WTC11 (cell line): ENCODE measurements around the gene TAX1BP3.
"Not testable (repeated sequence)": the region's sequence is repeated elsewhere in the genome, so short reads cannot be mapped to it uniquely, and the experiment has no call there.

Source experiments
- CTCF ChIP-seq: fragments of 200-600 bp; IDR thresholded peaks from 2 replicates; pipeline ENCODE4 v1.8.0; 2022; ENCODE audit warnings: antibody characterized with exemption
- ESRRA ChIP-seq: sonication (generic); formaldehyde crosslinking; IDR thresholded peaks from 2 replicates; pipeline ENCODE4 v1.8.1; 2022; ENCODE audit warnings: mild to moderate bottlenecking, missing genetic modification reagents, borderline replicate concordance
- ETV6 ChIP-seq: sonication (generic); formaldehyde crosslinking; IDR thresholded peaks from 2 replicates; pipeline ENCODE4 v1.8.1; 2022; ENCODE audit warnings: mild to moderate bottlenecking, missing genetic modification reagents
- FOXP1 ChIP-seq: sonication (generic); formaldehyde crosslinking; IDR thresholded peaks from 2 replicates; pipeline ENCODE4 v1.8.0; 2022; ENCODE audit warnings: missing genetic modification reagents, mild to moderate bottlenecking, moderate library complexity, borderline replicate concordance
- JAZF1 ChIP-seq: fragments of 250-450 bp; sonication (Bioruptor Pico); IDR thresholded peaks from 2 replicates; pipeline ENCODE4 v1.9.0; 2021; ENCODE audit warnings: moderate library complexity, mild to moderate bottlenecking, inconsistent platforms
- MLX ChIP-seq: sonication (generic); formaldehyde crosslinking; IDR thresholded peaks from 2 replicates; pipeline ENCODE4 v1.8.1; 2023; ENCODE audit warnings: mild to moderate bottlenecking, missing genetic modification reagents, moderate library complexity
- RELA ChIP-seq: sonication (generic); formaldehyde crosslinking; IDR thresholded peaks from 2 replicates; pipeline ENCODE4 v1.8.1; 2022; ENCODE audit warnings: missing genetic modification reagents, mild to moderate bottlenecking, borderline replicate concordance
- ZBTB43 ChIP-seq: sonication (generic); formaldehyde crosslinking; IDR thresholded peaks from 2 replicates; pipeline ENCODE4 v1.8.1; 2023; ENCODE audit warnings: mild to moderate bottlenecking, missing genetic modification reagents

GRCh38 chr17:3705718-3705984 is 37.3 kb upstream of the TAX1BP3 start:
- not testable (repeated sequence) for TF ChIP-seq JAZF1 (CRISPR knock-in tag); CTCF; ZBTB43 (CRISPR knock-in tag); ETV6 (CRISPR knock-in tag); ESRRA (CRISPR knock-in tag); FOXP1 (CRISPR knock-in tag); MLX; RELA
